PFSK-1 (cell line): ENCODE data around the gene NOXO1.

Experiments used
- FOXP2 ChIP-seq: optimal IDR thresholded peaks from 2 replicates; pipeline ENCODE3; 2011; ENCODE audit warnings: borderline replicate concordance, control low read depth, inconsistent platforms; ENCODE audit not compliant: insufficient read depth; ENCODE audit errors: extremely low read length, extremely low read depth
- POLR2AphosphoS5 ChIP-seq: IDR thresholded peaks from 2 replicates; pipeline ENCODE4 v1.6.1; 2012; ENCODE audit warnings: low read depth, mild to moderate bottlenecking, control low read depth, low read length, moderate library complexity
- TAF1 ChIP-seq: IDR thresholded peaks from 2 replicates; pipeline ENCODE4 v1.6.1; 2012; ENCODE audit warnings: low read length, control low read depth, borderline replicate concordance; ENCODE audit not compliant: insufficient read depth
- TF ChIP-seq, protein P1 (sequence below), 2 experiments: IDR thresholded peaks; 2 replicates each; pipeline versions ENCODE4 v1.6.1 to v1.8.0; 2011 to 2012; ENCODE audit warnings: low read depth in 2 of 2, low read length in 2 of 2, control low read depth in 1 of 2, inconsistent platforms in 1 of 2, mild to moderate bottlenecking in 1 of 2, moderate library complexity in 1 of 2; ENCODE audit not compliant: insufficient read depth in 1 of 2

- TF ChIP-seq POLR2AphosphoS5, result peak; percentile 71
- TF ChIP-seq, protein P1, sequence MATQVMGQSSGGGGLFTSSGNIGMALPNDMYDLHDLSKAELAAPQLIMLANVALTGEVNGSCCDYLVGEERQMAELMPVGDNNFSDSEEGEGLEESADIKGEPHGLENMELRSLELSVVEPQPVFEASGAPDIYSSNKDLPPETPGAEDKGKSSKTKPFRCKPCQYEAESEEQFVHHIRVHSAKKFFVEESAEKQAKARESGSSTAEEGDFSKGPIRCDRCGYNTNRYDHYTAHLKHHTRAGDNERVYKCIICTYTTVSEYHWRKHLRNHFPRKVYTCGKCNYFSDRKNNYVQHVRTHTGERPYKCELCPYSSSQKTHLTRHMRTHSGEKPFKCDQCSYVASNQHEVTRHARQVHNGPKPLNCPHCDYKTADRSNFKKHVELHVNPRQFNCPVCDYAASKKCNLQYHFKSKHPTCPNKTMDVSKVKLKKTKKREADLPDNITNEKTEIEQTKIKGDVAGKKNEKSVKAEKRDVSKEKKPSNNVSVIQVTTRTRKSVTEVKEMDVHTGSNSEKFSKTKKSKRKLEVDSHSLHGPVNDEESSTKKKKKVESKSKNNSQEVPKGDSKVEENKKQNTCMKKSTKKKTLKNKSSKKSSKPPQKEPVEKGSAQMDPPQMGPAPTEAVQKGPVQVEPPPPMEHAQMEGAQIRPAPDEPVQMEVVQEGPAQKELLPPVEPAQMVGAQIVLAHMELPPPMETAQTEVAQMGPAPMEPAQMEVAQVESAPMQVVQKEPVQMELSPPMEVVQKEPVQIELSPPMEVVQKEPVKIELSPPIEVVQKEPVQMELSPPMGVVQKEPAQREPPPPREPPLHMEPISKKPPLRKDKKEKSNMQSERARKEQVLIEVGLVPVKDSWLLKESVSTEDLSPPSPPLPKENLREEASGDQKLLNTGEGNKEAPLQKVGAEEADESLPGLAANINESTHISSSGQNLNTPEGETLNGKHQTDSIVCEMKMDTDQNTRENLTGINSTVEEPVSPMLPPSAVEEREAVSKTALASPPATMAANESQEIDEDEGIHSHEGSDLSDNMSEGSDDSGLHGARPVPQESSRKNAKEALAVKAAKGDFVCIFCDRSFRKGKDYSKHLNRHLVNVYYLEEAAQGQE (IDR thresholded peaks at IDR 0.05; ENCODE audit: insufficient read depth in 1 of 2, low read depth in 2 of 2, low read length in 2 of 2), result peak in 1 of 2 experiments; percentile 39; a peak in 2 of 4 replicates
- peak; percentile 73; the same call in 1 of the 2 replicates for TF ChIP-seq TAF1
- TF ChIP-seq FOXP2, result no peak
Measured at GRCh38 chr16:2009791-2010510, 28.7 kb upstream of the NOXO1 start, which contains the start of gene ZNF598.
